HepG2 (cell line): ENCODE data around the gene KIF23. TPM values are rescaled to one million over a fixed set of nuclear protein-coding genes. Genes with fewer than 3 reads are reported as not detected.
A peak's percentile ranks its signal among the peaks of the same experiment; 100 is the strongest.

ENCODE experiments used
- ATAC-seq: fragments of 200-7000 bp; cut with Tn5 transposase; 3 replicates; pipeline ENCODE4 v1.9.1; 2020; ENCODE audit warnings: mild to moderate bottlenecking, moderate library complexity
- BruUV-seq: library from RNA; stranded (reverse); fragments of 400-500 nt; replicated peaks from 2 replicates; lab custom pipeline; 2021; lab: Mats Ljungman, UMichigan
- CTCF ChIA-PET: fragments of 300-600 bp; formaldehyde crosslinking; extraction: SDS; loops from one replicate; lab custom pipeline; 2021; ENCODE audit warnings: low total read pairs, inconsistent platforms, low intra/inter-chr PET ratio; lab: Yijun Ruan, JAX
- POLR2A ChIA-PET: fragments of 350-600 bp; sonication (Branson Sonifier 250); formaldehyde crosslinking; loops from one replicate; lab custom pipeline; 2020; ENCODE audit warnings: antibody characterized with exemption, inconsistent platforms; lab: Yijun Ruan, JAX
- DNase-seq: peaks from one replicate; pipeline ENCODE4 v3.0.0-alpha.2; 2015; ENCODE audit warnings: low spot score
- FAIRE-seq: peaks from 3 replicates; lab custom pipeline; 2011; peaks lifted over from hg19 to GRCh38; lab: Jason Lieb, UNC
- H2AFZ ChIP-seq: one replicate; pipeline ENCODE4 v1.6.1; 2011; ENCODE audit warnings: low read length, inconsistent platforms
- H3K27ac ChIP-seq: fragments of 300-600 bp; 3 replicates; pipeline ENCODE4 v1.8.0; 2011; ENCODE audit warnings: mixed run types, mild to moderate bottlenecking, mixed read lengths, low read length, inconsistent platforms; ENCODE audit not compliant: insufficient read depth; ENCODE audit errors: extremely low read length
- H3K27me3 ChIP-seq, 2 experiments: fragments of 200-600 bp in 1 of 2; 2 replicates in 1 of 2; 3 replicates in 1 of 2; pipeline versions ENCODE4 v1.6.0 to v1.8.0; 2011; ENCODE audit warnings: low read length in 2 of 2, mild to moderate bottlenecking in 2 of 2, moderate library complexity in 2 of 2, inconsistent platforms in 1 of 2; ENCODE audit not compliant: insufficient read depth in 2 of 2, control insufficient read depth in 1 of 2
- H3K36me3 ChIP-seq, 2 experiments: fragments of 200-600 bp in 1 of 2; replicated peaks in 1 of 2; 2 replicates in 1 of 2; 3 replicates in 1 of 2; pipeline versions ENCODE4 v1.5.1 to v1.8.0; 2011; ENCODE audit warnings: low read length in 2 of 2, inconsistent platforms in 1 of 2; ENCODE audit not compliant: insufficient read depth in 2 of 2, control insufficient read depth in 1 of 2
- H3K4me1 ChIP-seq: 2 replicates; pipeline ENCODE4 v1.5.1; 2012; ENCODE audit warnings: low read length, inconsistent platforms; ENCODE audit not compliant: insufficient read depth
- H3K4me2 ChIP-seq: 2 replicates; pipeline ENCODE4 v1.6.0; 2011; ENCODE audit warnings: low read depth, low read length, inconsistent platforms
- H3K4me3 ChIP-seq, 3 experiments: fragments of 200-600 bp in 1 of 3; sonication (generic), shearing (Covaris generic) in 1 of 3; replicated peaks in 1 of 3; 2 replicates each; pipeline ENCODE4 v1.5.1; 2011 to 2016; ENCODE audit warnings: low read length in 3 of 3, inconsistent platforms in 2 of 3, low read depth in 2 of 3, mild to moderate bottlenecking in 2 of 3, control low read depth in 1 of 3, mixed read lengths in 1 of 3; ENCODE audit not compliant: insufficient read depth in 1 of 3
- H3K79me2 ChIP-seq: one replicate; pipeline ENCODE4 v1.6.1; 2011; ENCODE audit warnings: low read length, inconsistent platforms; ENCODE audit not compliant: insufficient read depth
- H3K9ac ChIP-seq: 2 replicates; pipeline ENCODE4 v1.6.0; 2011; ENCODE audit warnings: mild to moderate bottlenecking, low read depth, low read length, inconsistent platforms; ENCODE audit not compliant: insufficient read depth
- H3K9me3 ChIP-seq: 2 replicates; pipeline ENCODE4 v1.5.1; 2012; ENCODE audit warnings: mild to moderate bottlenecking, low read length
- H4K20me1 ChIP-seq: 2 replicates; pipeline ENCODE4 v1.6.0; 2011; ENCODE audit warnings: inconsistent platforms, mild to moderate bottlenecking, low read length, moderate library complexity; ENCODE audit not compliant: insufficient read depth
- BRD4 ChIP-seq: sonication (generic); formaldehyde crosslinking; IDR thresholded peaks from 2 replicates; pipeline ENCODE4 v1.4.0; 2020; ENCODE audit warnings: missing genetic modification reagents
- CCAR2 ChIP-seq: fragments of 200-400 bp; formaldehyde crosslinking; optimal IDR thresholded peaks from 2 replicates; pipeline ENCODE3; 2018; ENCODE audit warnings: low read depth, mild to moderate bottlenecking, low read length, moderate library complexity
- CCDC6 ChIP-seq: sonication (generic); formaldehyde crosslinking; IDR thresholded peaks from 2 replicates; pipeline ENCODE4 v1.8.1; 2022; ENCODE audit warnings: mild to moderate bottlenecking, missing genetic modification reagents, moderate library complexity
- CREB3 ChIP-seq: sonication (generic); formaldehyde crosslinking; IDR thresholded peaks from 2 replicates; pipeline ENCODE4 v1.5.0; 2020; ENCODE audit warnings: missing genetic modification reagents
- ELF4 ChIP-seq: sonication (generic); formaldehyde crosslinking; IDR thresholded peaks from 2 replicates; pipeline ENCODE4 v1.5.0; 2020; ENCODE audit warnings: missing genetic modification reagents, mild to moderate bottlenecking, moderate library complexity, borderline replicate concordance
- FOXK1 ChIP-seq: sonication (generic); formaldehyde crosslinking; IDR thresholded peaks from 2 replicates; pipeline ENCODE4 v1.4.0; 2020; ENCODE audit warnings: low read depth, missing genetic modification reagents, borderline replicate concordance
- FOXP4 ChIP-seq: sonication (generic); formaldehyde crosslinking; IDR thresholded peaks from 2 replicates; pipeline ENCODE4 v1.4.0; 2020; ENCODE audit warnings: missing genetic modification reagents
- HNRNPK ChIP-seq: fragments of 200-400 bp; formaldehyde crosslinking; IDR thresholded peaks from 2 replicates; pipeline ENCODE4 v1.6.1; 2018; ENCODE audit warnings: low read length, low read depth, moderate library complexity, mild to moderate bottlenecking; ENCODE audit not compliant: poor library complexity, severe bottlenecking
- KDM1A ChIP-seq: IDR thresholded peaks from 2 replicates; pipeline ENCODE4 v1.6.1; 2016; ENCODE audit warnings: missing compliant biosample characterization
- KDM2A ChIP-seq: sonication (generic); formaldehyde crosslinking; IDR thresholded peaks from 2 replicates; pipeline ENCODE4 v1.4.0; 2020; ENCODE audit warnings: low read depth, missing genetic modification reagents, borderline replicate concordance
- MTA1 ChIP-seq: sonication (generic); formaldehyde crosslinking; IDR thresholded peaks from 2 replicates; pipeline ENCODE4 v1.4.0; 2020; ENCODE audit warnings: missing genetic modification reagents, mild to moderate bottlenecking, borderline replicate concordance
- SATB2 ChIP-seq: sonication (generic); formaldehyde crosslinking; IDR thresholded peaks from 2 replicates; pipeline ENCODE4 v1.5.0; 2020; ENCODE audit warnings: missing genetic modification reagents
- SKI ChIP-seq: fragments of 450-650 bp; IDR thresholded peaks from one replicate; pipeline ENCODE4 v1.6.1; 2018; ENCODE audit warnings: mild to moderate bottlenecking; ENCODE audit not compliant: partially characterized antibody
- TOPORS ChIP-seq: sonication (generic); formaldehyde crosslinking; IDR thresholded peaks from 2 replicates; pipeline ENCODE4 v1.8.0; 2023; ENCODE audit warnings: mild to moderate bottlenecking, missing genetic modification reagents
- ZNF121 ChIP-seq: sonication (generic); formaldehyde crosslinking; IDR thresholded peaks from 2 replicates; pipeline ENCODE4 v1.5.0; 2020; ENCODE audit warnings: mild to moderate bottlenecking, missing genetic modification reagents
- ZNF280D ChIP-seq: sonication (generic); formaldehyde crosslinking; IDR thresholded peaks from 2 replicates; pipeline ENCODE4 v1.5.1; 2020; ENCODE audit warnings: mild to moderate bottlenecking, missing genetic modification reagents
- ZNF569 ChIP-seq: sonication (generic); formaldehyde crosslinking; IDR thresholded peaks from 2 replicates; pipeline ENCODE4 v1.5.0; 2020; ENCODE audit warnings: mild to moderate bottlenecking, missing genetic modification reagents, moderate library complexity, borderline replicate concordance
- ZNF746 ChIP-seq: sonication (generic); formaldehyde crosslinking; IDR thresholded peaks from 2 replicates; pipeline ENCODE4 v1.8.0; 2022; ENCODE audit warnings: mild to moderate bottlenecking, missing genetic modification reagents
- ZNF839 ChIP-seq: sonication (generic); formaldehyde crosslinking; IDR thresholded peaks from 2 replicates; pipeline ENCODE4 v1.4.0; 2020; ENCODE audit warnings: missing genetic modification reagents, mild to moderate bottlenecking, borderline replicate concordance
- WGBS: methylation state at CpG from one replicate; pipeline ENCODE4 v1.1.6; 2017; ENCODE audit warnings: low lambda C conversion rate; 5-methylcytosine and 5-hydroxymethylcytosine counted together
- in situ Hi-C: cut with HindIII; loops from 2 replicates; pipeline ENCODE4 v1.10.0; 2017; ENCODE audit warnings: low pct_unique_long_range_greater_than_20kb; ENCODE audit not compliant: extremely low pct_ligation_motif_present
- intact Hi-C: fragments of 100-400 bp; cut with micrococcal nuclease; formaldehyde crosslinking; loops from one replicate; pipeline ENCODE4 v1.10.0; 2022; ENCODE audit not compliant: unreplicated experiment
- polyA plus RNA-seq, 8 experiments: library from polyadenylated mRNA; depleted of rRNA in 3 of 8; stranded (reverse) in 7 of 8; unstranded in 1 of 8; fragments of >200 nt; fragmentation: Illumina TruSeq in 4 of 8; extraction: Trizol in 4 of 8; gene quantifications; 2 replicates each; pipeline versions ENCODE4 v1.2.1 to v1.2.3, GENCODE V29; 2011 to 2016; ENCODE audit warnings: low read depth in 4 of 8, missing spikeins in 1 of 8, mixed read lengths in 1 of 8; ENCODE audit not compliant: insufficient read depth in 1 of 8
- total RNA-seq, 5 experiments: library from RNA; depleted of rRNA; stranded (reverse); fragments of >200 nt; fragmentation: Illumina TruSeq; extraction: Trizol; gene quantifications; 2 replicates each; pipeline ENCODE4 v1.2.3, GENCODE V29; 2016; ENCODE audit warnings: low read depth in 1 of 5

KIF23 gene
- total and polyA plus RNA-seq, 2 of the 13 experiments (the other 11 are each of a cell fraction or from before 2014, with no cell fraction given): 11.3 to 38.1 TPM

GRCh38 chr15:69463182-69463756 is 49.1 kb downstream of the KIF23 start:
- H3K9me3 ChIP-seq: no peaks in the 10 kb centered on the region
- no peak for DNase-seq
- peak overlapping the region; percentile 97 for H3K4me2 ChIP-seq
- H4K20me1 ChIP-seq: no peaks in the 10 kb centered on the region
- TSS peak; percentile 49 for BruUV-seq
- in situ Hi-C loops: loop anchor here (25.0 kb wide), 2 partner anchors 624 to 651 kb away; partner anchors contain the start of genes ANP32A and TLE3
- peaks cover 32% of the 10 kb centered on the region for H3K4me1 ChIP-seq
- H3K27me3 ChIP-seq: peaks cover under 1 to 12% of the 10 kb centered on the region in 2 experiments
- H3K4me3 ChIP-seq: peak overlapping the region; percentile 51 to 81 (median 79)
- H3K36me3 ChIP-seq: no peaks in the 10 kb centered on the region
- H3K9ac ChIP-seq: peak overlapping the region; percentile 83
- H3K27ac ChIP-seq: peak overlapping the region; percentile 86
- ChIA-PET CTCF (interaction anchor here (0.7 kb wide), 1 partner anchor 405 kb away, joined by 3 read pairs; no protein-coding TSS in a partner anchor), POLR2A (interaction anchor here (0.6 to 4.0 kb wide), 7 partner anchors 10 to 644 kb away, joined by 3 to 149 read pairs (median 4); partner anchors contain the start of genes KIF23 and RPLP1)
- intact Hi-C loops: loop anchor here (2.0 to 5.0 kb wide), 2 partner anchors 48 to 129 kb away; partner anchors contain the start of gene KIF23
- no peak for FAIRE-seq
- ATAC-seq: no peak
- H2AFZ ChIP-seq: peak overlapping the region; percentile 59
- WGBS: 4% methylated on average over 13 of the region's 13 CpGs
- no peaks in the 10 kb centered on the region for H3K79me2 ChIP-seq
- TF ChIP-seq ZNF569 (0 out of 2 replicates have a peak, but pooled peaks have one; percentile 13), CREB3 (no peak), BRD4 (CRISPR knock-in tag) (no peak), SKI (no peak), SATB2 (CRISPR knock-in tag) (no peak), HNRNPK (peak; percentile 81), ZNF746 (CRISPR knock-in tag) (no peak), ELF4 (CRISPR knock-in tag) (no peak), ZNF280D (no peak), KDM1A (CRISPR knock-in tag) (no peak), ZNF839 (CRISPR knock-in tag) (no peak), KDM2A (no peak), FOXP4 (CRISPR knock-in tag) (0 out of 2 replicates have a peak, but pooled peaks have one; percentile 4), TOPORS (CRISPR knock-in tag) (no peak), MTA1 (CRISPR knock-in tag) (no peak), FOXK1 (CRISPR knock-in tag) (no peak), CCAR2 (no peak), ZNF121 (CRISPR knock-in tag) (no peak), CCDC6 (CRISPR knock-in tag) (no peak)
